Activated CD4-positive, CD25-positive, alpha-beta regulatory T cell treated with anti-CD3 and anti-CD28 coated beads, Interleukin-2, amount 50 U/mL, for 16 hours (primary cell): Measurements from ENCODE around the gene PAFAH1B1.
"Not testable (repeated sequence)": the region's sequence is repeated elsewhere in the genome, so short reads cannot be mapped to it uniquely, and the experiment has no call there.

Source experiments
- DNase-seq: peaks from one replicate; pipeline ENCODE4 v3.0.0-alpha.2; 2020; ENCODE audit warnings: low read depth, low spot score

The PAFAH1B1 gene

GRCh38 chr17:2592971-2593820, at the start of gene PAFAH1B1:
Gene PAFAH1B1, plus strand, starts transcription at chr17:2593654. Its CDS starts 44,635 bp downstream, at chr17:2638289.
- DNase-seq, result peak; percentile 84

- no peak for DNase-seq
These were observed 48.1 kb upstream of the PAFAH1B1 start for GRCh38 chr17:2545393-2545792.

- DNase-seq, result no peak
These were observed 46.3 kb upstream of the PAFAH1B1 start for GRCh38 chr17:2547176-2547575.

GRCh38 chr17:2548026-2548425, 45.4 kb upstream of the PAFAH1B1 start:
- not testable (repeated sequence) for DNase-seq

DNA sequence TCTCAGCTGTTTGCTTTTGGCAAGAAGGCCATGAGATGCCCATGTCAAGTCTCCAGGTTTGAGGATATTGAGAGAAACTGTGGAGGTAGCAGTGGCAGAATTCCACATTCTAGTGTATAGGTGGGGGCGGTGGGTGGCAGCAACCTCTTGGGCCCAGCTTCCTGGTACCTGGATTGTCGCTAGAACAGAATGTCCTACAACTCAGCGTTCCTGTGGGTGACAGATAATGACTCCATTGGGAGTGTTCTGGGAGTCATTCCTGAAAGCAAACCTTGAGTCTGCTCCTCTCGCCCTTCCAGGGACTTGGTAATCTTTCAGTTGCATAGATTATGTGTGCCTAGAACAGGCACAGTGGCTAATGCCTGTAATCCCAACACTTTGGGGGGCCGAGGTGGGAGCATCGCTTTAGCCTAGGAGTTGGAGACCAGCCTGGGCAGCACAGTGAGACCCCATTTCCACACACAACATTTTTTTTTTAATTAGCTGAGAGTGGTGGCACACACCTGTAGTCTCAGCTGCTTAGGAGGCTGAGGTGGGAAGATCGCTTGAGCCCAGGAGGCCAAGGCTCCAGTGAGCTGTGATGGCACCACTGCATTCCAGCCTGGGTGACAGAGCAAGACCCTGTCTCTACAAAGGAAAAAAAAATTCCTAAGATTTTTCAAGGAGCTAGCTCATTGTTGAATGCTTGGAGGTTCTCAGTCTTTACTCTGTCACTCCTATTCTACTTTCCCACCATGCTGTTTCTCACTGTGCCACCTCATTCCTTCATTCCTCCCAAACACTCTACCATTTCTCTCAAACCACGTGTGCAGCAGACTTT, 43.9 kb upstream of the PAFAH1B1 start:
- DNase-seq, result no peak

DNA sequence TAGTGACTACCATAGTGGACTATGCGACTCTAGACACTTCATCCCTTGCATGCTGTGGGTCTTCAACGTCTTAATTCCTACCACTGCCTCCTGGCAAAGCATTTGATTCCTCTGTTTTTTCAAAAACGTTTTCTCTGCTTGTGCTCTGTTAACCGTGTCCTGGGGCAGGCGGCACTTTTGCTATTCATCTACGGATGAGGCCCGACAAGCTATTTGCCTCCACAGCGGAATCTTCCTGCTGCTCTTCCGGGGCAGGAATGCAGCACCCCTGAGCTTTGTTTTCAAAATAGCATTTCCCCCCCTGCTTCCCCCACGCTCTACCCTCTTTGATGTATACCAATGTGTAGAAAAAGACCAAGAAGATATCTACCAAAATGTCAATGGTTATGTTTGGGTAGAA, 42.0 kb upstream of the PAFAH1B1 start:
- no peak for DNase-seq

DNA sequence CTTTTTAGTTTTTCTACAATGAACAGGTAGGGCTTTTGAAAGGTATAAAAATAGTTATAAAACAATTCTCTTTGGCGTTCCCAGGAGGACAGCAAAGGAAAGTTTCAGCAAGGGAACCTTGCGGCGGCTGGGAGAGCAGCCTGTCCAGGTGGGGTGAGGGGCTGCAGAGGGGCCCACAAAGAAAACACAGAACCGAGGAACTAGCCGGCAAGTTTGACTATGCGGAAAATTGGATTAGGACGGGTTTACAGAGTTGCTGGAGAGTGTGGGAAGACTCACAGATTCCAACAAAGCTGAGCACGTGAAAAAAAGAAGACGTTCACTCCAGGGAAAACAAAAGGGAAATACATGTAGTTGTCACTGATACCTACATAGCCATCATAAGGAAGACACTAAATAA, 41.5 kb upstream of the PAFAH1B1 start:
- DNase-seq, result no peak

DNA sequence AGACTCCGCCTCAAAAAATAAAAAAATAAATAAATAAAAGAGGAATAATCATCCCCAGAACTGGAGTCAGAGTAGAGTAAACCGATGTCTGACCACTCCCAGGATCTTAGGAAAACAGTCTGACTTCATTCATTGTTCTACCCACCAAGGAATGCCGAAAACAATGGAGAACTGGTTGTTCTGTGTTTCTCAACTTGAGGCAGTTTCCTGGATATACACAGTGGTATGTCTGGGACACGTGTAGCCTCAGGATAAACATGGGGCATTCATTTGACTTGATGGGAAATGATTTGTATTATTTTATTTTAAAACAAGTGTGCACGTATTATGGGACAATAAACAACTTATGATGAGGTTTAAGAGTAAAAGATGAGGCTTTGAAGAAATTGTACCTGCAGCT, 32.8 kb upstream of the PAFAH1B1 start:
- no peak for DNase-seq

DNA sequence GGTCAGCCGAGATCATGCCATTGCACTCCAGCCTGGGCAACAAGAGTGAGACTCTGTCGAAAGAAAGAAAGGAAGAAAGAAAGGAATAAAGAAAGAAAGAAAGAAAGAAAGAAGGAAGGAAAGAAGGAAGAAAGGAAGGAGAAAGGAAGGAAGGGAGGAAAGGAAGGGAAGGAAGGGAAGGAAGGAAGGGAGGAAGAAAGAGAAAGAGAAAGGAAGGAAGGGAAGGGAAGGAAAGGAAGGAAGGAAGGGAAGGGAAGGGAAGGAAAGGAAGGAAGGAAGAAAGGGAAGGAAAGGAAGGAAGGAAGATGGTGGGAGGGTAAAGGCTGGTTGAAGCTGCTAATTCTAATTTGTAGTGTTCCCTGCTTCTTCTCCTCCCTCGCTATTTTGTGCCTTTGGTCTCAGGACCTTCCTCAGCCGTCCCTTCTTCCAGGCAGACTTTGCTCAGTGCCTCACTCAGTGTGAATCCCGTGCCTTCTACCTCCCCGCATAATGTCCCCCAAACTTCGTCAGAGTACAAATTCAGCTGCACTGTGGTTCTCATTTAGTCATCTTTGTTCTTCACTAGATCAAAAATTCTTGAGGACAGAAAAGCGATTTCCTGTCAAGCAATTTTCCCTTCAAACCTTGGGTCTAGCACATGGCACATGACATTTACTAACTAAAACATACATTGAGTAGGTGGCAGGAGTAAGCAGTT, 31.1 kb upstream of the PAFAH1B1 start:
- no peak for DNase-seq

- DNase-seq, result no peak
These were observed 30.4 kb upstream of the PAFAH1B1 start for GRCh38 chr17:2563061-2563460.

DNA sequence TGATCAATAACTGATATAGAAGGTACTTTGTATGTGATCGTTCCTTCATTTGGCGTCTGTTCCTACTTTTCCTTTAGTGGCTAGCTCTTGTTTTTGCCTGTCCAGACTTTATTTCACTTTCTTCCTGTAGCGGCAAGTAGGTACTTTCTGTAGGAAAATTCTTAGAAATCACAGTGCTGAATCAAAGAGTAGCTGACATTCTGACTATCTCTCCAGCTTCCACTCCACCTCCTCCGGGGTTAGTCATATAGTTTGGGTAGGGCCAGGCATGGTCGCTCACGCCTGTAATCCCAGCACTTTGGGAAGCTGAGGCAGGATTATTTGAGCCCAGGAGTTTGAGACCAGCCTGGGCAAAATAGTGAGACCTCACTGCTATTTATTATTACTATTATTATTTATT, 29.9 kb upstream of the PAFAH1B1 start:
- no peak for DNase-seq

DNA sequence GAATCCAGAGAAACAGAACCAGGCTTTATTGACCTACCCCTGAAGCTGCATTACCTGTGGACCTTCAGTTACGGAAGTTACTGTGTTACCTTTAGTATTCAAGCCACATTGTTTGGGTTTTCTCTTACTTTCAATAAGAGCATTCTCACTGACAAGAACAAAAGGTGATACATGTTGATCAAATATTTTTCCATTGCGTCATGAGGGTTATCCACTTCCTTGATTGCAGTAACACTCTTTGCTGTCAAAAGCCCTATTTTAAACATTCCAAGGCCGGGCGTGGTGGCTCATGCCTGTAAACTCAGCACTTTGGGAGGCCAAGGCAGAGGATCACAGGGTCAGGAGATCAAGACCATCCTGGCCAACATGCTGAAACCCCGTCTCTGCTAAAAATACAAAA, 28.6 kb upstream of the PAFAH1B1 start:
- DNase-seq, result no peak

GRCh38 chr17:2566056-2566455, 27.4 kb upstream of the PAFAH1B1 start:
- DNase-seq, result no peak

GRCh38 chr17:2571523-2572303, 21.7 kb upstream of the PAFAH1B1 start:
- no peak for DNase-seq

DNA sequence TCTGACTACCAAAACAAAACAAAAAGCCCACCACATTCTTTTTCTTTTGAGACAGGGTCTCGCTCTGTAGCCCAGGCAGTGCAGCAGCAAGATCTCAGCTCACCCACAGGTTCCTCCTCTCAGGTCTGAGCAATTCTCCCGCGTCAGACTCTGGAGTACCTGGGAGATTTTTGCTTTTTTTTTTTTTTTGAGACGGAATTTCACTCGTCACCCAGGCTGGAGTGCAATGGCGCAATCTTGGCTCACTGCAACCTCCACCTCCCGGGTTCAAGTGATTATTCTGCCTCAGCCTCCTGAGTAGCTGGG, 21.2 kb upstream of the PAFAH1B1 start:
- not testable (repeated sequence) for DNase-seq

- DNase-seq, result no peak
These were observed 13.3 kb upstream of the PAFAH1B1 start for GRCh38 chr17:2580151-2580550.

DNA sequence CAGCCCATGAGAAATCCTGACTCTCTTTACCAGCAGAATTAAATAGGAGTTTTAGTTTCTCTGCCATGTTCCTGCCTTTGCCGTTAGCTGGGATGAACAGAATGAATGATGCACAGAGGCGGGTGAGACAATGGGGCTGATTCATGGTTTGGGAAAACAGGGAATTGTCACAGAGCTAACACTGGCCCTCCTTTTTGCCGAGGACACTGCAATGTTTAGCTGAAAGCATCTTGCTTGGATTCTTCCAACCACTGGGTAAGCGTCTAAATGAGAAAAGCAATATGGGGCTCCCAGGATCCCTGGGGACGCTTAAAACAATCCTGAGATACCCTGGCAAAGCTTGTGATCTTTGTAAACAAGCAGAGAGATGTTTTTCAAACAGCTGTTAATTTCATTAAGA, 12.8 kb upstream of the PAFAH1B1 start:
- no peak for DNase-seq

DNA sequence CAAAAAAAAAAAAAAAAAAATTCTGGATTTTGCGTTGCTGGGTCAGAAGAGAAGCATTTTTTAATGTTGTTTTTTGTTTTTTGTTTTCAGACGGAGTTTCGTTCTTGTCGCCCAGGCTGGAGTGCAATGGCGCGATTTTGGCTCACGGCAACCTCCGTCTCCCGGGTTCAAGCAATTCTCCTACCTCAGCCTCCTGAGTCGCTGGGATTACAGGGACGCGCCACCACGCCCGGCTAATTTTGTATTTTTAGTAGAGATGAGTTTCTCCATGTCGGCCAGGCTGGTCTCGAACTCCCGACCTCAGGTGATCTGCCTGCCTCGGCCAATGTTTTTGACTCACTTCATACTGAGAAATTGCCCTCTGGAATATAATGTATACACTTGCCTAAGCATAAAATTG, 11.0 kb upstream of the PAFAH1B1 start:
- no peak for DNase-seq

DNA sequence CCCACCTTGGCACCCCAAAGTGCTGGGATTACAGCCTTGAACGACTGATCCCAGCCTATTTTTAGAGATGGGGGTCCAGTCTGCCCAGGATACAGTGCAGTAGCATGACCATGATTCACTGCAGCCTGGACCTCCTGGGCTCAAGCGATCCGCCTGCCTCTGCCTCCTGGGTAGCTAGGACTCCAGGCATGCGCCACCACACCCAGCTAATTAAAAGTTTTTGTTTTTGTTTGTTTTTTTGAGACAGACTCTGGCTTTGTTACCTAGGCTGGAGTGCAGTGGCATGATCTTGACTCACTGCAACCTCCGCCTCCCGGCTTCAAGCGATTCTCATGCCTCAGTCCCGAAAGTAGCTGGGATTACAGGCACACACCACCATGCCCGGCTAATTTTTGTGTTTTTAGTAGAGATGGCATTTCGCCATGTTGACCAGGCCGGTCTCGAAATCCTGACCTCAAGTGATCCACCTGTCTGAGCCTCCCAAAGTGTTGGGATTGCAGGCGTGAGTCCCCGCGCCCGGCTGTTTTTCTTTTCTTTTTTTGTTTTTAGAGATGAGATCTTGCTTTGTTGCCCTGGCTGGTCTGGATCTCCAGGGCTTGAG, 2.3 kb upstream of the PAFAH1B1 start:
- DNase-seq, result no peak

DNA sequence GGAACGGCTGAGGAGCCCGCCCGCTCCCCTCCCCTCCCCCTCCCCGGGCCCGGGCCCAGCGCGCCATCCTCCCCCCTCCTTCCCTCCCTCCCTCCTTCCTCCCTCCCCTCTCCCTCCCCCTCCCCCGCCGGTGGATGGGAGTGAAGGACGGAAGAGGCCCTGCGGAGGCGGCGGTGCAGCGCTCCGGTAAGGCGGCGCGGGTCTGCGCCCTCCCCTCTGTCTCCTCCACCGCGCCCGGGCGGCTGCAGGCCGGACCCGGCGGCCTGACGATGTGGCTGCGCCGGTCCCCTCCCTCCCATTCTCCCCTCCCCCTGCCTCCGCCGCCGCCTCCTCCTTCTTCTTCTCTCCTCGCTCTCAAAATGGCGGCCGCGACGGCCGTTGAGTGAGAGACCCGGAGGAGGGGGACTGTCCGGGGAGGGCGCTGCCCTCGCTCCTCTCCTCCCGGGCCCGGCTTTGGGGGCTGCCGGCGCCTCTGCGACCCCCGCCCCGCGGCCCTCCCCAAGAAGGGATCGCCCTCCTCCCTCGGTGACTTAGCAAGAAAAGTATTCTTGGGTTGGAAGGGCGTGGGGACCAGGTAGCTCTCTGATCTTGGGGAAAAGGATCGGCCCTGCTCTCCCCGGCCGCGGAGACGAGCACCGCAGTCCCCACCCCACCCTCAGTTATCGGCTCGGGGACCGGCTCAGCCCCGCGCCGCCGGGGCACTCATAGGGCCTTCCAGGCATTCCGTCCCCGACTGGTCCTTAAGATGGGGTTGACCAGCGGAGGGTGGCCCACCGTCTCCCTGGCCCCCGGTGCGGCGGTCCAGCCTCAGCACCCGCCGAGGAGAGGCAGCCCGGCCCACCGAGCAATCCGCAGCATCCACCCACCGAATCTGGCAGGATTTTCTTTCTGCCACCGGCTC, 617 bp downstream of the PAFAH1B1 start:
- peak; percentile 68 for DNase-seq
